ENCODE measurements around the gene PTOV1. TPM values are rescaled to one million over a fixed set of nuclear protein-coding genes. Genes with fewer than 3 reads are reported as not detected.

PTOV1 gene
- total RNA-seq, 4 donors from 2014 or later = 46.2 to 156 (median 82.0) TPM

DNA sequence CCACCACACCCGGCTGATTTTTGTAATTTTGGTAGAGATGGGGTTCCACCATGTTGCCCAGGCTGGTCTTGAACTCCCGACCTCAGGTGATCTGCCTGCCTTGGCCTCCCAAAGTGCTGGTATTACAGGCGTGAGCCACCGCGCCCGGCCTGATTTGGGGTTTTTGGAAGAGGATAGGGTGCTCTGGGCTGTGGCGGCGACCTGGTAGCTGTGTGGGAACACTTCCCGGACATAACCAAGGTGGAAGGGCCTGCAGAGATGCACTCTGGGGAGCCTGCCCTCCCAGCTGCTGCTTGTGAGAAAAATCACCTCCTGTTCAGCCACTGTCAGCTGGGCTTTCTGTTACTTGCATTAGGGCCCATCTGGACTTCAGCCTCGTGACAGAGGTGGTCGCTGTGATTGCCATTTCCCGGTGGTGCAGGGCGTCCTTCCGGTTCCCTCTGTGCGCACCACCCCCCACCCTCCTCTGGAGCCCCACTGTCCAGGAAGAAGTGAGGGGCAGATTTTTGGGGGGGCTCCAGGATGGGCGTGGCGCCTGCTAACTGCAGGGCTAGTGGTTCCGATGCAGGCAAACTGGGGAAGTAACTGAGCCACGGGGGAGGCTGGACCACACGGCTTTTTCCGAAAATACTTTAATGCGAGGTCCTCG, 38.2 kb downstream of the PTOV1 start:
- TF ChIP-seq POLR2A (IDR thresholded peaks at IDR 0.05) = no peak
- TF ChIP-seq, protein P1, sequence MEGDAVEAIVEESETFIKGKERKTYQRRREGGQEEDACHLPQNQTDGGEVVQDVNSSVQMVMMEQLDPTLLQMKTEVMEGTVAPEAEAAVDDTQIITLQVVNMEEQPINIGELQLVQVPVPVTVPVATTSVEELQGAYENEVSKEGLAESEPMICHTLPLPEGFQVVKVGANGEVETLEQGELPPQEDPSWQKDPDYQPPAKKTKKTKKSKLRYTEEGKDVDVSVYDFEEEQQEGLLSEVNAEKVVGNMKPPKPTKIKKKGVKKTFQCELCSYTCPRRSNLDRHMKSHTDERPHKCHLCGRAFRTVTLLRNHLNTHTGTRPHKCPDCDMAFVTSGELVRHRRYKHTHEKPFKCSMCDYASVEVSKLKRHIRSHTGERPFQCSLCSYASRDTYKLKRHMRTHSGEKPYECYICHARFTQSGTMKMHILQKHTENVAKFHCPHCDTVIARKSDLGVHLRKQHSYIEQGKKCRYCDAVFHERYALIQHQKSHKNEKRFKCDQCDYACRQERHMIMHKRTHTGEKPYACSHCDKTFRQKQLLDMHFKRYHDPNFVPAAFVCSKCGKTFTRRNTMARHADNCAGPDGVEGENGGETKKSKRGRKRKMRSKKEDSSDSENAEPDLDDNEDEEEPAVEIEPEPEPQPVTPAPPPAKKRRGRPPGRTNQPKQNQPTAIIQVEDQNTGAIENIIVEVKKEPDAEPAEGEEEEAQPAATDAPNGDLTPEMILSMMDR (IDR thresholded peaks at IDR 0.05) = no peak
- Histone ChIP-seq H3K27me3 (no peaks in the 10 kb centered on the region), H3K9me3 (no peaks in the 10 kb centered on the region), H3K36me3 (no peaks in the 10 kb centered on the region), H3K4me1 (no peaks in the 10 kb centered on the region), H3K27ac (no peak overlapping the region), H3K4me3 (no peak overlapping the region)
- no peak for DNase-seq
- intact Hi-C loops (cut with DNase I; ENCODE audit: low total_unique reads) = no loop called here

DNA sequence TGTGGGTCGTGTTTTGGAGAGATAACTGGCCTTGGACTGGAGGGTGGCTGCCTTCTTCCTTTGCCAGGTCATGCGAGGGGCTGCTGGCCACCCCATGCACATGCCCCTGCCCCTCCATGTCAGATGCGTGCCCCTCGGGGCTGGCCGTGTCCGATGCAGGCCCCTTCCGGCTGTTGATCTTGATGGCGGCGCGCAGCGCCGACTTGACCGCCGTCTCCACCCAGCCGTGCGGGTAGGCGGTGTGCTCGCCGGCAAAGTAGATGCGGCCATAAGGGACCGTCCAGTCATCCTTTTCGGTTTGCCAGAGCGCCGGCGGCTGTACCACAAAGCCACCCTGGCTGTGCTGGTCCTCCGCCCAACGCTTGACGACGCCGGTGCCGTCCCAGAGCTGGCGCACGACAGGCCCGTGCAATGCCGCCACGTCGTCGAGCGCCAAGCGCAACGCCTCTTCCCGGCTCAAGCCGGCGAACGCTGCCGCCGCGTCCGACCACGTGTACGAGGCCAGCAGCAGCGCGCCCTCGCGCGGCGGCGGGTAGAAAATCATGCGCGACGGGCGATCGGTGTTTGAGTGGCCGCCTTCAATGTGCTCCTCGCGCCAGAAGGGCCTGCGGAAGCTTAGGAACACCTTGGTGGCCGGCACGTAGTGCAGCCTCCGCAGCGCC, 38.9 kb downstream of the PTOV1 start:
- Histone ChIP-seq H3K27ac (no peak overlapping the region), H3K4me3 (no peak overlapping the region), H3K9me3 (no peaks in the 10 kb centered on the region), H3K36me3 (no peaks in the 10 kb centered on the region), H3K27me3 (no peaks in the 10 kb centered on the region), H3K4me1 (no peaks in the 10 kb centered on the region)
- peak in 1 of 2 donors; percentile 8 for TF ChIP-seq POLR2A (IDR thresholded peaks at IDR 0.05)
- TF ChIP-seq, protein P1 (IDR thresholded peaks at IDR 0.05) = peak; percentile 37 to 83 (median 71)
- intact Hi-C loops (cut with DNase I; ENCODE audit: low total_unique reads) = no loop called here
- peak; percentile 61 to 73 for DNase-seq

DNA sequence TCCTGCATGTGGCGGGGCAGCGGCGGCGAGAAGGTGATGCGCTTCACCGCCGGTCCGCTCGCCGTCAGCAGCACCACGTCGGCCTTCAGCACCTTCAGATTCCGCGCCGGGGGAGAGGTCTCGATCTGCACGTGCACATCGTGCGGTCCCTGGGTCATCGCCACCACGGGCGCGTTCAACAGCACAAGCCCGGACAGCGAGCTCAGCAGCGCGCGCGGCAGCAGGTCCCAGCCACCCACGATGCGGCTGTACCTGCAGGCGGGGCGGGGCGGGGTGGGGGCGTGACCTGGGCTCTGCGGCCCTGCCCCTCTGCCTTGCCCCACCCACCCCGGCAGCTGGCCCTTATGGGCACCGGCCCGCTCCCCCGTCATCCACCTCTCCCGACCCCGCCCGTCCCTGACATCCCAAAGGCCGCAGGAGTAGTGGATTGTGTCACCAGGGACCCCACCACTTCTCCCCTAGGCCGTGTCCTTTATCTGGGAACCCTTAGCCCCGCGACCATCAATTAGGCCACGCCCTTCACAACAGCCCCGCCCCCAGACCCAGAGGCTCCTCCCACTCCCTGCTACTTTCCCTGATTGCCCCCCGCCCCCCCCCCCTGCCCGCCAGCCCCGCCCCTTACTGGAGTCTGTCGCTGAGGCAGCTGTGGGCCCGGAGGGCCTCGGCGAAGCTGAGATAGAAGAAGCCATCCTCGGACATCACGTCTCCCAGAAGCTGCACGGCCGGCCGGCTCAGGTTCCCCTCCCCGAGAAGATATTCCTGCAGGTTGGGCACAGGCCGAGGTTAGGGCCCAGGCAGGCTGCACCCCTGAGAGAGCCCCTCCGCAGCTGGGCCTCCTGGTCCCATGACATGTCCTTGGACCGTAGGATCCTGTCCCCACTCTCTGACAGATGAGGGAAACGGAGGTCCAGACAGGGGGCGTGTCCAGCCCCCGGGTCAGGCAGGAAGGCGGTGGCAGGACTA, 39.7 kb downstream of the PTOV1 start:
- no peak overlapping the region for H3K4me3 ChIP-seq
- no peaks in the 10 kb centered on the region for H3K4me1 ChIP-seq
- no peak for DNase-seq
- no peaks in the 10 kb centered on the region for H3K9me3 ChIP-seq
- no peak for TF ChIP-seq POLR2A (IDR thresholded peaks at IDR 0.05)
- TF ChIP-seq, protein P1 (IDR thresholded peaks at IDR 0.05) = no peak
- no peak overlapping the region for H3K27ac ChIP-seq
- no peaks in the 10 kb centered on the region for H3K36me3 ChIP-seq
- intact Hi-C loops (cut with DNase I; ENCODE audit: low total_unique reads) = no loop called here
- H3K27me3 ChIP-seq = no peaks in the 10 kb centered on the region

DNA sequence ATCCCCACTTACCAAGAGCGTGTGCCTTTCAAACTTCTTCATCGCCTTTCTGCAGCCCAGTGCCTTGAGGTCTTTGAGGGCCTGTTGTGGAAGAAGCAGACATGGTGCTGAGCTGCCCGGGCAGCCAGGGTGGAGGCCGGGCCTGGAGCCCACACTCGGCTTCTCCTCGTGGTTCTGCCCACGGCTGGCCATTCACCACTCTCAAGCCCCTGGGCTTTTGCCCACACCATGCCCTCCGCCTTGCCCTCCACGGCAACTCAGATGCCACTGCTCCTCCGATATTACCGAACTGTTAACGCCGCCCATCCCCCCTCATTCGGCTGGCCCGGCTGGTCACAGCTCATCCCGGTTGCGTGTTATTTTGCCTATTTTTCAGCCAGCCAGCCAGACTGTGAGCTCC, 40.4 kb downstream of the PTOV1 start:
- TF ChIP-seq POLR2A (IDR thresholded peaks at IDR 0.05) = no peak
- TF ChIP-seq, protein P1 (IDR thresholded peaks at IDR 0.05) = no peak
- Histone ChIP-seq H3K36me3 (no peaks in the 10 kb centered on the region), H3K4me3 (no peak overlapping the region), H3K27ac (no peak overlapping the region), H3K4me1 (no peaks in the 10 kb centered on the region), H3K27me3 (no peaks in the 10 kb centered on the region), H3K9me3 (no peaks in the 10 kb centered on the region)
- no peak for DNase-seq
- intact Hi-C loops (cut with DNase I; ENCODE audit: low total_unique reads) = no loop called here
